Left lung (tissue), 10 donors: ENCODE measurements around the gene C22orf23. TPM values are rescaled to one million over a fixed set of nuclear protein-coding genes. Genes with fewer than 3 reads are reported as not detected.
A peak's percentile ranks its signal among the peaks of the same experiment; 100 is the strongest.

Experiments
- ATAC-seq: fragments of 200-7000 bp; cut with Tn5 transposase; one replicate; pipeline ENCODE4 v1.9.1; 2020; ENCODE audit warnings: moderate library complexity
- DNase-seq, 4 donors: peaks; one replicate each; pipeline ENCODE4 v3.0.0-alpha.2; 2013 to 2020
- H3K27ac ChIP-seq, 2 donors: fragments of 200-600 bp; sonication (generic) in 1 of 2; one replicate each; pipeline versions ENCODE4 v1.5.0 to v1.8.0; 2020 to 2021
- H3K27me3 ChIP-seq, 2 donors: fragments of 200-600 bp; sonication (generic) in 1 of 2; one replicate each; pipeline versions ENCODE4 v1.5.0 to v1.8.0; 2020 to 2021
- H3K36me3 ChIP-seq, 2 donors: fragments of 200-600 bp; sonication (generic) in 1 of 2; one replicate each; pipeline versions ENCODE4 v1.5.0 to v1.8.0; 2020 to 2021
- H3K4me1 ChIP-seq, 2 donors: fragments of 200-600 bp; one replicate each; pipeline ENCODE4 v1.8.0; 2021
- H3K4me3 ChIP-seq, 2 donors: fragments of 200-600 bp; sonication (generic) in 1 of 2; one replicate each; pipeline versions ENCODE4 v1.5.0 to v1.8.0; 2020 to 2021; ENCODE audit warnings: mild to moderate bottlenecking in 1 of 2
- H3K9me3 ChIP-seq, 2 donors: fragments of 200-600 bp; sonication (generic) in 1 of 2; one replicate each; pipeline versions ENCODE4 v1.5.0 to v1.8.0; 2020 to 2021
- intact Hi-C, 2 donors: fragments of 100-400 bp; cut with DNase I; formaldehyde crosslinking; loops; one replicate each; pipeline versions ENCODE4 v1.11.2 to v1.14.2; 2022
- polyA plus RNA-seq, 6 donors: library from polyadenylated mRNA; unstranded; fragments of 120-200 nt; gene quantifications; one replicate each; pipeline ENCODE4 v1.2.1, GENCODE V29; 2013; ENCODE audit not compliant: insufficient read length in 6 of 6
- total RNA-seq, 2 donors: library from RNA; stranded (reverse); fragmentation: NEBNext Ultra II Directional; extraction: Animal tissue kit (Norgen Biotek cat#: 25700); gene quantifications; one replicate each; pipeline ENCODE4 v1.2.1, GENCODE V29; 2021
- TF ChIP-seq, protein P1 (sequence below), 2 donors: fragments of 200-600 bp; sonication (generic) in 1 of 2; IDR thresholded peaks; one replicate each; pipeline versions ENCODE4 v1.5.0 to v1.8.0; 2021; ENCODE audit warnings: antibody characterized with exemption in 2 of 2
- donor health status: DM: no; HTN: yes; CAD: no.
- donor health status: DM: no; HTN: no; CAD: no.

C22orf23 gene
- total and polyA plus RNA-seq, 8 donors, result 0.26 to 7.2 (median 4.2) TPM

DNA sequence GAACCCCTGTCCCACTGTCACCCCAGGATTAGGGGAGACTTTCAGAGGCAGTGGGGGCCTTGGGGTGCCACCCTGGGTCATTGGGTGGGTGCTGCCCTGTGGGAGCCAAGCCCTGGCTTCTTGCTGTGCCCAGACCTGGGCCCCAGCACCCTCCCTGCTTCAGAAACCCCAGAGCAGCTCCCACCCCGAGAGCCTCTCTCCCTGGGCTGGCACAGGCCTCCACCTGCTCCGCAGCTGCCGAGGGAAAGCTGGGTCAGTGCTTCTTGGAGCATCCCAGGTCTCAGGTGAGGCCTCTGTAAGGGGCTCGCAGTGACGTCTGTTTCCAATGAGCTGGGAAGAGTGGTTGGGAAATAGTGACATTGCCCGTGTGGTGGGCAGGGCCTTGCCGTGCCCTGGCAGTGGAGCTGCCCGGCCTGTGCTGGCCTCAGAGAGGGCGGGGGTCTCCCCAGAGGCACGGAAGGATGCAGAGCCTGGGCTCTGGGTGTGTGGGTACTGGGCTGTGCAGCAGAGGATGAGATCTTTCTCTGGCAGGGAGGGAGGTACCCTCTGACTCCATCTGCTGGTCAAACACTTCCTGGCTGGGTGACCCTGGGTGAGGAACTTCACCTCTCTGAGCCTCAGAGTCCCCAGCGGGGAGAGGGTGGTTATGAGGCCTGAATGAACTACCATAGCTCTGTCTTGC lies 23.0 kb downstream of the C22orf23 start:
- Histone ChIP-seq H3K36me3 (peaks cover 0 to 71% of the 10 kb centered on the region in 2 donors), H3K4me3 (no peak overlapping the region), H3K4me1 (peaks cover 29 to 49% of the 10 kb centered on the region in 2 donors), H3K27me3 (no peaks in the 10 kb centered on the region), H3K9me3 (no peaks in the 10 kb centered on the region), H3K27ac (peak overlapping the region in 1 of 2 donors; percentile 37)
- intact Hi-C loops, result no loop called here
- TF ChIP-seq, protein P1, sequence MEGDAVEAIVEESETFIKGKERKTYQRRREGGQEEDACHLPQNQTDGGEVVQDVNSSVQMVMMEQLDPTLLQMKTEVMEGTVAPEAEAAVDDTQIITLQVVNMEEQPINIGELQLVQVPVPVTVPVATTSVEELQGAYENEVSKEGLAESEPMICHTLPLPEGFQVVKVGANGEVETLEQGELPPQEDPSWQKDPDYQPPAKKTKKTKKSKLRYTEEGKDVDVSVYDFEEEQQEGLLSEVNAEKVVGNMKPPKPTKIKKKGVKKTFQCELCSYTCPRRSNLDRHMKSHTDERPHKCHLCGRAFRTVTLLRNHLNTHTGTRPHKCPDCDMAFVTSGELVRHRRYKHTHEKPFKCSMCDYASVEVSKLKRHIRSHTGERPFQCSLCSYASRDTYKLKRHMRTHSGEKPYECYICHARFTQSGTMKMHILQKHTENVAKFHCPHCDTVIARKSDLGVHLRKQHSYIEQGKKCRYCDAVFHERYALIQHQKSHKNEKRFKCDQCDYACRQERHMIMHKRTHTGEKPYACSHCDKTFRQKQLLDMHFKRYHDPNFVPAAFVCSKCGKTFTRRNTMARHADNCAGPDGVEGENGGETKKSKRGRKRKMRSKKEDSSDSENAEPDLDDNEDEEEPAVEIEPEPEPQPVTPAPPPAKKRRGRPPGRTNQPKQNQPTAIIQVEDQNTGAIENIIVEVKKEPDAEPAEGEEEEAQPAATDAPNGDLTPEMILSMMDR (IDR thresholded peaks at IDR 0.05), result peak in 1 of 2 donors; percentile 36
- no peak for DNase-seq
- ATAC-seq, result no peak

DNA sequence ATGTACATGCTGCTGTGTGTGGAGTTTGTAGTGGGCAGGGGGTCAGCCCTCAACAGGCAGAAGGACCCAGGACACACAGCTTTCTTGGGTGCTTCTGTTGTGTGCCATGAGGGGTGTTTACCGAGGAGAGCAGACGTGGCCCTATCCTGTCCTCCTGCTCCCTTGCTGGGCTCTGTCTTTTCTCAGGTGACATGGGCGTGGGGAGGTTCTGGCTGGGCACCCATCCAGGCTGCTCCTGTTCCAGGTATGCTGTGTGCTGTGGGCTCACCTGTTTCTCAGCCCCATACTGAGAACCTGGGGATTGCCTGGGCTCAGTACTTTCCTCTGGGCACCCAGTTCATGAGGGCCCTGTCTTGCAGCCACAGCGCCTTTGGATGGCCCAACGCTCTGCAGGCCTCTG lies 24.0 kb downstream of the C22orf23 start:
- H3K36me3 ChIP-seq, result peaks cover 0 to 81% of the 10 kb centered on the region in 2 donors
- no peaks in the 10 kb centered on the region for H3K27me3 ChIP-seq
- no peaks in the 10 kb centered on the region for H3K9me3 ChIP-seq
- H3K4me1 ChIP-seq, result peaks cover 29 to 46% of the 10 kb centered on the region in 2 donors
- DNase-seq (no peak), ATAC-seq (no peak)
- intact Hi-C loops, result no loop called here
- no peak overlapping the region for H3K27ac ChIP-seq
- H3K4me3 ChIP-seq, result no peak overlapping the region
- TF ChIP-seq, protein P1 (IDR thresholded peaks at IDR 0.05), result no peak

DNA sequence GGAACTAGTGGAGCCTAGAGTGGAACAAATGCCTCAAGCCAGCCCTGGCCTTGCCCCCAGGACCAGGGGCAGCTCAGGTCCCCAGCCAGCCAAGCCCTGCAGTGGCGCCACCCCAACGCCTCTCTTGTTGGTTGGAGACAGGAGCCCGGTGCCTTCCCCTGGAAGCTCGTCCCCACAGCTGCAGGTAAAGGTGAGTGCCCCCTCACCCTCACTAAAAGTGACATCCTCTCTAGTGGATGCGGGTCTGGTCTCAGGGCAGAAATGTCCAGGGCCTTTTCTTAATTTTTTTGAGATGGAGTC lies 25.8 kb downstream of the C22orf23 start:
- peaks cover 0 to 94% of the 10 kb centered on the region in 2 donors for H3K36me3 ChIP-seq
- no peaks in the 10 kb centered on the region for H3K9me3 ChIP-seq
- DNase-seq (no peak), ATAC-seq (no peak)
- TF ChIP-seq, protein P1 (IDR thresholded peaks at IDR 0.05), result no peak
- H3K4me1 ChIP-seq, result peaks cover 13 to 28% of the 10 kb centered on the region in 2 donors
- intact Hi-C loops, result no loop called here
- H3K4me3 ChIP-seq, result no peak overlapping the region
- H3K27me3 ChIP-seq, result no peaks in the 10 kb centered on the region
- no peak overlapping the region for H3K27ac ChIP-seq

DNA sequence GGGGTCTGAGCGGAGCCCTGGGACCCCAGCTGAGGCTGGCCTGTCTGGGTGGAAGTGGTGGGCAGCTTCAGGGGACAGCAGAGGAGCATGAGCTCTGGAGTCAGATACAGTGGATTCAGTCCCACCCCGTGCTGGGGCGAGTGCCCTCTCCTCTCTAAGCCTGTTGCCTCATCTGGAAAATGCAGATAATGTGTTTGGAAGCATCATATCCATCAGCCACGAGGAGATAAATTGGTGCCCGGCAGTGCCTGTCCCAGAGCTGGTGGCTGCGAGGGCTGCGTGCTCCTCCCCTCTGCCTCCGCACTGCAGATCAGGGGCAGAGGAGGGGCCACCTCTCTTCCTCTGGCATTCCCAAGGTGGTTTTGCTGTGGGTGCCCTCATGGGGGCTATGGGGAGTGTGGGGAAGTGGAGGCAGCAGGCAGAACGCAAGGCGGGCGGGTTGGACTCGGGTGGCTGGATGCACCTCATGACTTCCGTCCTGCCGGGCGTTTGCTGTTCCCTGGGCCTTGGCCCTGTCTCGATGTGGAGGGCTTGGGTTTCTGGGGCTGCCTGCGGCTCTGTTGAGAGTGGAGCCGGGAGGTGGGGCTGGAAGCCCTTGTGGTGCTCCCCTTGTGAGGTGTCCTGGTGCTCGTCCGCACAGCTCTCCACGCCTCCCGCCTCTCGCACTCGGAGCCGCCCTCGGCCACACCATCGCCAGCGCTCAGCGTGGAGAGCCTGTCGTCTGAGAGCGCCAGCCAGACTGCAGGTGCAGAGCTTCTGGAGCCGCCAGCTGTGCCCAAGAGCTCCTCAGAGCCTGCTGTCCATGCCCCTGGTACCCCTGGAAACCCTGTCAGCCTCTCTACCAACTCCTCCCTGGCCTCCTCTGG lies 26.4 kb downstream of the C22orf23 start:
- peaks cover 0 to 93% of the 10 kb centered on the region in 2 donors for H3K36me3 ChIP-seq
- no peak for ATAC-seq
- intact Hi-C loops, result no loop called here
- TF ChIP-seq, protein P1 (IDR thresholded peaks at IDR 0.05), result no peak
- no peak overlapping the region for H3K4me3 ChIP-seq
- no peaks in the 10 kb centered on the region for H3K9me3 ChIP-seq
- H3K4me1 ChIP-seq, result peaks cover 9 to 23% of the 10 kb centered on the region in 2 donors
- H3K27me3 ChIP-seq, result no peaks in the 10 kb centered on the region
- no peak overlapping the region for H3K27ac ChIP-seq
- no peak for DNase-seq

DNA sequence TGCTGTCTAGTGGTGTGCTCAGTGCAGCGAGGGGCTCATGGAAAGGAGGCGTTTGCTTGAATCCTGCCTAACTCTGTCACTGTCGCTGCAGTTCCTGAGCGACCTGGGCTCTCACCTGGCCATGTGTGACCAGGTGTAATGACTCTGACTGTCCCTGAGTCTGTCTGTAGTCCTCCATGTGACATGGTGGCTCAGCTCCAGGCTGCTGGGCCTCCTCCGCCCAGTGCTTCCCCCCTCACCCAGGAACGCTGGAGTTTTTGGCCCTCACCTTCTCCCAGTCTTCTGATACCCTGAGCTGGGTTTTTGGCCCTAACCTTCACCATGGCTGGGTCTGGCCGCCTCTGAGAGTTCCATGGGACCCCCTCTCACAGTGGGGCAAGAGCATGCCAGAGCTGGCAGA lies 27.0 kb downstream of the C22orf23 start:
- Histone ChIP-seq H3K27ac (no peak overlapping the region), H3K4me3 (no peak overlapping the region), H3K27me3 (no peaks in the 10 kb centered on the region), H3K9me3 (no peaks in the 10 kb centered on the region), H3K4me1 (peaks cover 8 to 18% of the 10 kb centered on the region in 2 donors), H3K36me3 (peaks cover 0 to 93% of the 10 kb centered on the region in 2 donors)
- DNase-seq (no peak), ATAC-seq (no peak)
- intact Hi-C loops, result no loop called here
- TF ChIP-seq, protein P1 (IDR thresholded peaks at IDR 0.05), result no peak
